Skeletal muscle satellite cell (primary cell): ENCODE measurements around the gene TRPC6. TPM values are rescaled to one million over a fixed set of nuclear protein-coding genes. Genes with fewer than 3 reads are reported as not detected.

Experiments
- H3K27me3 ChIP-seq: 2 replicates; pipeline ENCODE4 v1.7.0; 2013; ENCODE audit warnings: low read length; ENCODE audit not compliant: control insufficient read depth, insufficient read depth
- H3K36me3 ChIP-seq: 2 replicates; pipeline ENCODE4 v1.7.0; 2013; ENCODE audit warnings: mild to moderate bottlenecking, control low read depth, low read length; ENCODE audit not compliant: insufficient read depth
- H3K4me1 ChIP-seq: 2 replicates; pipeline ENCODE4 v1.7.0; 2013; ENCODE audit warnings: low read length; ENCODE audit not compliant: control insufficient read depth, insufficient read depth
- H3K4me2 ChIP-seq: 2 replicates; pipeline ENCODE4 v1.7.0; 2013; ENCODE audit warnings: mild to moderate bottlenecking, low read length
- H3K4me3 ChIP-seq: 2 replicates; pipeline ENCODE4 v1.7.0; 2013; ENCODE audit warnings: low read length
- H3K9ac ChIP-seq: 2 replicates; pipeline ENCODE4 v1.7.0; 2013; ENCODE audit warnings: mild to moderate bottlenecking, low read depth, low read length, moderate library complexity
- H3K9me3 ChIP-seq: replicated peaks from 2 replicates; pipeline ENCODE4 v1.7.0; 2013; ENCODE audit warnings: mild to moderate bottlenecking, control low read depth, low read length
- total RNA-seq: library from RNA; depleted of rRNA; stranded (reverse); fragments of >200 nt; gene quantifications from 2 replicates; pipeline ENCODE4 v1.2.3, GENCODE V29; 2012; rRNA removed

TRPC6 gene
- total RNA-seq, result under 0.01 TPM in 1 of 2 replicates, not detected in the other

DNA sequence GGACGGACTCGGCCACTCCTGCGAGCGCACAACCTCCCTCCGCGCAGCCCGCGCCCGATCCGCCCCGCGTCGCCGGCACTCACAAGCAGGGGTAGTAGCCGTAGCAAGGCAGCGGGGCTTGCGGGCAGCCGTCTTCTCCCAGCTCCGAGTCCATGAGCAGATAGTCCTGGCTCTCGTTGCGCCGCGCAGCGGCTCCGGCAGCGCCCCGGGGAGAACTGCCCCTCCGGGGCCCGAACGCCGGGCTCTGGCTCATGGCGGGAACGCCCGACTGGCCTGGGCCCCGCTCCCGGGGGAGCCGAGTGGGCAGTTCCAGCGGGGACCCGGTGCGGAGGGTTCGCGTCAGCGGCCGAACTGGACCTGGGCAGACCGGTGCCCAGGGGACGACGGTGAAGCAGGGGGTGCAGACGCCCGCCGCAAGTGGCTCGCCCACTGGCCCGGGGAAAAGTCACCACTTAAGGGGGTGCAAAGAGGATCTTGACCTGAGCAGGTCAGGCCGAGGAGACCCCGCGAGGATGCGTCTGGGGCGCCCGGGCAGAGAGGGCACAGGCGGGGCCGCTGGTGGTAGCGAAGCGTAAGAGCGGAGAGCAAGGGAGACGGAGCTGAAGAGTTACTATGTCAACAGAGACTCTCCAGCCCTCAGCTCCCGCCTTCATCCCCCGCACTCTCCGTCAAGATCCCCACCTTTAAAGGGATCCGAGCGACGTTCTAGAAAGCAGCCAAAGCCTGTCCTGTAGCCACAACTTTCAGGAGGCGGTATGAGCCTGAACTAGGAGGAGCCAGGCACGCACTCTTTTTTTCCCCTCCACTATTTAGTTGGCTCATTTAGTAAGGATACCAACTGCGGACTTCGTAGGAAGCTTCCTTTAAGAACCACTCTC, at the start of gene TRPC6:
TSS of gene TRPC6 (minus strand) at position 757 of the 878 bp plus-strand sequence. CDS start at position 253, 504 bp downstream.
- Histone ChIP-seq H3K9me3 (peaks cover 3% of the 10 kb centered on the region), H3K4me2 (peak within 1 kb of the TSS; percentile 77), H3K9ac (peak within 1 kb of the TSS; percentile 65), H3K4me1 (no peaks in the 10 kb centered on the region), H3K27me3 (peaks cover 46% of the 10 kb centered on the region), H3K4me3 (peak within 1 kb of the TSS; percentile 71), H3K36me3 (no peaks in the 10 kb centered on the region)

DNA sequence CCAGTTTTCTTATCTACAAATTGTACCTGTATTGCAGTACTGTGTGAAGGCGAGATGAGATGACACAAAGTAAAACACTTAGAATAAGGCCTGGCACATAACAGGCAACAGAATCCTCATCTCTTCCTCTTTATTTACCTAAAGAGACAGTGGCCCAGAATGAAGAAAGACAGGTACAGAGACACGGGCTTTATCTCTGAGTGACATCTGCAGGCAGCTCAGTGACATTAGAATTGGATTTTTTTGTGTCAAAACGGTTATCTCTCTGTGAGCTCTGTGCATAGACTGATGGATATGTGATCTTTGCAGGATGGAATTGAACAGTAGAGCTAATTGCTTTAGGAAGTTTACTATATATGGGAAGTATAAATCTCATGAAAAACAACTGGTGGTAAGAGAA, 36.2 kb upstream of the TRPC6 start:
- Histone ChIP-seq H3K4me2 (no peak overlapping the region), H3K4me3 (no peak overlapping the region), H3K36me3 (no peaks in the 10 kb centered on the region), H3K4me1 (no peaks in the 10 kb centered on the region), H3K9me3 (no peaks in the 10 kb centered on the region), H3K9ac (no peak overlapping the region), H3K27me3 (no peaks in the 10 kb centered on the region)

DNA sequence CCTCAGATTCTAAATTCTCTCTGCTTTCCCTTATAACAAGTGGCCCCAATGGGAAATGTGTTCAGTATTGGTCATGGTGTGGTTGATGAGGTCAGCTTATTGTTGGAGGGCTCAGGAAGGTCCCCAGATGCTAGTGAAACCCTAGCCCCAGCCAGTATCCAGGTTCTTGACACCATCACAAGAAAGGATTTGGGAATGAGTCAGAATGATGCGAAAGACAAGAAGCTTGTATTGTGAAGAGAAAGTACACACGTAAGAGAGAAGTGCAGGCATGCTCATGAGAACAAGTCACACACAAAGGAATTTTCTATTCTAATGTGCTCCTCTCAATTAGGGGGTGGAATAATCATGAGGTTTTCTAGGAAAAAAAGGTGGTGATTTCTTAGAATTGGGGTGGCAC, 34.9 kb upstream of the TRPC6 start:
- no peaks in the 10 kb centered on the region for H3K36me3 ChIP-seq
- peak overlapping the region; percentile 31 for H3K4me2 ChIP-seq
- no peak overlapping the region for H3K4me3 ChIP-seq
- H3K9me3 ChIP-seq, result no peaks in the 10 kb centered on the region
- H3K27me3 ChIP-seq, result no peaks in the 10 kb centered on the region
- no peak overlapping the region for H3K9ac ChIP-seq
- H3K4me1 ChIP-seq, result no peaks in the 10 kb centered on the region

DNA sequence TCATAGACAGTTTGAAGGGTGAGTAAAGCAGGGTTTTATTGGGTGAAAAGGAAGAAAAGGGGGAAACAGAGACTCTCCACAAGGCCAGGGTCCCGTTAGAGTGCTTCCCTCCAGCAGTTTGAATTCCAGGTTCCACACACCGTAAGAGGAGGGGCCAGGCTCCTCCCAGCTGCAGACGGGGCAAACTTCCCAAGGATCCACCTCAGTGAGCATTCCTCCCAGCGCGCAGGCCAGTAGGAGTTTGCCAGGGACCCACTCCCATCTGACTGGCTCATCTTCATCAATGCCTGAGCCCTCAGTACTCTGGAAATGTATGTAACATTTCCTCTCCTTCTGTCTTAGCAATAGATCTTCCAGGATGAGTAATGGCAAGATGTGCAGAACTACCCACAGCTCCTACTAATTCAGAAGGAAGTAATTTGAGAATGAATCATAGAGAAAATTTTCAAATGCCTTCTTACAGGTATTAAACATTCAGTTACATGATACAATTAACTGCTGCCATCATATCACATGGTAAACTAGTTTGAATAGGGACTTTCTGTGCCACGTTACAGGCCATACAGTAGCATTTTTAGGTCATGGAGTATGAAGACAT, 34.0 kb upstream of the TRPC6 start:
- Histone ChIP-seq H3K9me3 (no peaks in the 10 kb centered on the region), H3K4me2 (no peak overlapping the region), H3K36me3 (no peaks in the 10 kb centered on the region), H3K4me3 (no peak overlapping the region), H3K27me3 (no peaks in the 10 kb centered on the region), H3K9ac (no peak overlapping the region), H3K4me1 (no peaks in the 10 kb centered on the region)

DNA sequence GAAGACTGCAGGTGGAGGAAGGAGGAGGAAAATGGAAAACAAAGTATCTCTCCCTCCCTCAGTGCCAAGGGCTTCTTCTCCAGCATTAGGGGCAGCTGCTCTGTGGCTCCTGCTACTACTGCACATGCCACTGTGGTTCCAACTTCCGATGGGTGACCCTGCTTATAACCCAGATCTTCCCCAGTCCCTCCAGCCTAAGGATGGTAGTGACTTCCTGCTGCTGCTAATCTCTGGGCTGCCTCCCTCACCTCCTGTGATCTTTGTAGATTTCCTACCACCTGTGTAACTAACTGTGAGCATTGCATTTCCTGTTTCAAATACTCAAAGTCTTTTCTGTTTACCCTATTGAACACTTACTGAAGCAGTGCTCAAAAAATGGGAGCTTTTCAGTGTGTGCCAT, 28.7 kb upstream of the TRPC6 start:
- Histone ChIP-seq H3K4me2 (no peak overlapping the region), H3K9me3 (no peaks in the 10 kb centered on the region), H3K4me3 (no peak overlapping the region), H3K27me3 (no peaks in the 10 kb centered on the region), H3K36me3 (no peaks in the 10 kb centered on the region), H3K9ac (no peak overlapping the region), H3K4me1 (no peaks in the 10 kb centered on the region)

DNA sequence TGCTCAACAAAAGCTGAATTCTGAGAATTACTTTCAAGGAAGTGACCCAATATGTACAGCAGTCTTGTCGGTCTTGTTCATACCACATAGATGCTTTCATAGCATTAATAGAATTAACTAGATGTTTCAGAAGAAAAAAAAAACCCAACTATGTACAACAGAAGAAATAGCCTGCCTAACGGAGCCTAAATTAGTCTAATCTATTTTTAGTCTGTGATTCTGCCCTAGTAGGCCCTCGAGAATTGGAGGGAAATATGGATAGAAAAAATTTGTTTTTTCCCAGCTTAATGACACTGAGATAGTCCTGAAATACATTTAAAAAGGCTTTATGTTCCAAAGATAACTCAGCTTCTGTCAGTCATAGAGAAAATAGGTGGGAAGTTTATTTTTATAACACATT, 17.1 kb upstream of the TRPC6 start:
- no peaks in the 10 kb centered on the region for H3K27me3 ChIP-seq
- no peak overlapping the region for H3K9ac ChIP-seq
- H3K9me3 ChIP-seq, result no peaks in the 10 kb centered on the region
- no peak overlapping the region for H3K4me2 ChIP-seq
- no peaks in the 10 kb centered on the region for H3K4me1 ChIP-seq
- H3K4me3 ChIP-seq, result no peak overlapping the region
- no peaks in the 10 kb centered on the region for H3K36me3 ChIP-seq

DNA sequence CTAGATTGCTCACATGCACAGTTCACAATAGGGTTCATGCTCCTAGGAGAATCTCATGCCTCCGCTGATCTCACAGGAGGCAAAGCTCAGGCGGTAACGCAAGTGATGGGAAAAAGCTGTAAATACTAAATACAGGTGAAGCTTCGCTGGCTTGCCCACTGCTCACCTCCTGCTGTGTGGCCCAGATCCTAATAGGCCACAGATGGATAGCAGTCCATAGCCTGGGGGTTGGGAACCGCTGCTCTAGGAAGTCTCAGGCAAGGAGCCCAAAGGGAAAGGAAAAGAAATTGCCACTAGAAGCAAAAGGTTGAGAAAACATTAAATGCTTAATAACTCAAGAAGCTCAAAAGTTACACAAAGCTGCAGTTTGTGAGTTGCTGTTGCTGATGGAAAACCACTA, 3.2 kb upstream of the TRPC6 start:
- Histone ChIP-seq H3K9me3 (no peaks in the 10 kb centered on the region), H3K4me2 (no peak overlapping the region), H3K9ac (no peak overlapping the region), H3K27me3 (peaks cover 38% of the 10 kb centered on the region), H3K4me3 (no peak overlapping the region), H3K4me1 (no peaks in the 10 kb centered on the region), H3K36me3 (no peaks in the 10 kb centered on the region)

DNA sequence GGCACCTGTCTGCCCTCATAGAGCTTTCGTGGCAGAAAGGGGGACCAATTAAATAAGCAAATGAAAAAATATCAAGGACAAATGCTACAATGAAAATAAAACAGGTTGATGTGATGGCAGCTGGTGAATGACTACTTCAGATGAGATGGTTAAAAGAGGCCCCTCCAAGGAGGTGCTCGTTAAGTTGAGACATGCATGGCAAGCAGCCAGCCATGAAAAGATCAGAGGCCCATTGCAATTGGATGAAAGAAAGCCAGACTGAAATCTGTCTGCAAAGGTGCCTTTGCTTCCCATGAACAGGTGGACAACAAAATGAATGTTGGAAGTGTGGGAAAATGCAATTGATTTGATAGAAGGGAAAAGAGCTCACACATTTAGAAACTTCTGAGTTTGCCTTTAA, 848 bp upstream of the TRPC6 start:
- Histone ChIP-seq H3K27me3 (peaks cover 46% of the 10 kb centered on the region), H3K9ac (no peak overlapping the region), H3K4me1 (no peaks in the 10 kb centered on the region), H3K4me3 (no peak overlapping the region), H3K4me2 (no peak overlapping the region), H3K9me3 (peaks cover 2% of the 10 kb centered on the region), H3K36me3 (no peaks in the 10 kb centered on the region)

DNA sequence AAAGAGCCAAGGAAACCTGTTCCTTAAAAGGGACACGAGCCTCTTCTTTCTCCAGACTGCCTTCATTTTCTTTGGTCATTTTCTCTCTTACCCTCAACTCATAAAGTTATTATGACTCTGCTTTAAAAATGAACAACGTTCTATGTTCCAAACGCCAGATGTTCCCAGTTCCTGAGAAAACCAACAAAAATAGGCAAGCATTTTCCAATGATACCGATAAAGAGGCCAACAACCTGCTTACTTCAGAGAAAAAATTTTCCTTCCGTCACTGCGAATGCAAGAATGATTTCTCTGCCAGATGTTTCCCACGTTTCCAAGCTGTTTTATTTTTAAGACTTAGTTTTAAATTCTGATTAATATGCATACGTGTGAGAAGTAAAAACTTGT, 315 bp upstream of the TRPC6 start:
- peak overlapping the region; percentile 77 for H3K4me2 ChIP-seq
- H3K36me3 ChIP-seq, result no peaks in the 10 kb centered on the region
- peak overlapping the region; percentile 71 for H3K4me3 ChIP-seq
- H3K4me1 ChIP-seq, result no peaks in the 10 kb centered on the region
- no peak overlapping the region for H3K9ac ChIP-seq
- H3K9me3 ChIP-seq, result peaks cover 3% of the 10 kb centered on the region
- peaks cover 46% of the 10 kb centered on the region for H3K27me3 ChIP-seq

DNA sequence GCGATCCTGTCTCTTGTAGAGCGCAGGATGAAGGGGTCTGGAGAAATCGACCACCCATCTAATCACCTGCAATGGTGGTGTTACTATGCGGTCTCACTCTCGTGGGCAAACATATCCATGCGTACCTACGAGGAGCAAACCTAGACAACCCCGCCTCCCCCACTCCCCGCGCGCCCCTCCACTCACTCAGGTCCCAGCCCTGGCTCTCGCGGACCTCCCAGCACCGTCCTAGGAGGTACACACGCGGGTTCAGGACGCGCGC, 887 bp downstream of the TRPC6 start:
- H3K4me3 ChIP-seq, result peak overlapping the region; percentile 71
- peak overlapping the region; percentile 65 for H3K9ac ChIP-seq
- H3K9me3 ChIP-seq, result peaks cover 3% of the 10 kb centered on the region
- no peaks in the 10 kb centered on the region for H3K36me3 ChIP-seq
- H3K27me3 ChIP-seq, result peaks cover 46% of the 10 kb centered on the region
- H3K4me2 ChIP-seq, result peak overlapping the region; percentile 77
- no peaks in the 10 kb centered on the region for H3K4me1 ChIP-seq

DNA sequence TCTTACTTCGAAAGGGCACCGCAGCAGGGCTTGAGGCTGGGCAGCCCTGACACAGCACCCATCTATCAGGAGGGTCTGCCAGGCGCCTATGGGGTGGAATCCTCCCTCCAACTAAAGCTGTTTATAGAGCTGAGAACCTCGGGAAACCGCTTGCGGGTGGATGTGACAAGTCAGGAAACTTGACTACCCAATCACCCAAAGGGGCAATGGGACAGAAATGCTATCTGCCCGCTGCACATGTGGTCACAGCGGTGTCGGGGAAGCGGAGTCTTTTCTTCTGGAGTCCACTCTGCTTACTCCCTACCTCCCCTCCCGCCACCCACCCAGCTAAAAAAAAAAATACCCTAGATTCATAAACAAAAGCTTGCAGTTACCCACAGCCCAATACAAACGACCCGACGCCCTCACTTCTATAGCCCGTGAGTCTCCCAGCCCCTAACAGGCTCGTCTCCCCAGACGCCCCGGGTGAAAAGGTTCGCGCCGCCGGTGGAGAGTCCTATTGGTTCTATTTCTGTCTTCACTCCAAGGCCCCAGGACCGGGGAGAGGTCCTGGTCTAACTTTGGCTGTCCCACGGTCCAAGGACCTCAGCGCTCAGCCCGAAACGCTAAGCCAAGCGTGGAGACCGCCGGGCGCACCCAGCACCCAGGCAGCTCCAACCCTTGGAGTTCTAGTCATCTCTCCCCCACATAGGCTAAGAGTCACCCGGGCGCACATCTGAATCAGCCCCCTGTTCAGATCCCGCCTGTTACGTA, 1.4 kb downstream of the TRPC6 start:
- peak overlapping the region; percentile 65 for H3K9ac ChIP-seq
- no peaks in the 10 kb centered on the region for H3K4me1 ChIP-seq
- no peaks in the 10 kb centered on the region for H3K36me3 ChIP-seq
- peaks cover 46% of the 10 kb centered on the region for H3K27me3 ChIP-seq
- H3K4me3 ChIP-seq, result peak overlapping the region; percentile 71
- H3K4me2 ChIP-seq, result peak overlapping the region; percentile 77
- H3K9me3 ChIP-seq, result peaks cover 3% of the 10 kb centered on the region
